ENCODE results near the gene ODF2L.

Gene ODF2L

DNA sequence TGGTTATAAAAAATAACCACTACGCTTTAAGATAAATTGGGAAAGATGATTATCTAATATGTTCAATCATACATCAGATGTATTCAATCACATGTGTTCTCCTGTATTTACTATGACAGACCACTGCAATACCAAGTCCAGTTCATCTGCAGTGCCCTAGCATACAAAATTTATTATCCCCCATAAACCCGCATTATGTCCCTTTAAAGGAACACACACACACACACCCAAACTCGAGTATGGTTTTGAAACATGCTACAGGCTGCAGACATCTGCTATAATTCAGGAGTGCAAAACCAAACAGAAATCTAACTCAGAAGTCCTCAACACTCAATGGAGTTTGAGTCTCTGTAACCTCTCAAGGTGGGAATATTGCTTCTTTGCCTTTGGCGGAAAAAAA lies 14.9 kb downstream of the ODF2L start:
- no peak overlapping the region for H3K14ac ChIP-seq (ENCODE audit: low read length in 2 of 2)
- peak overlapping the region; percentile 83 for H3K9ac ChIP-seq (ENCODE audit: low read length)
- no peak overlapping the region for H2BK5ac ChIP-seq (ENCODE audit: low read depth, low read length, poor library complexity, severe bottlenecking)
- H3K23ac ChIP-seq (ENCODE audit: low read length in 2 of 2) = no peak overlapping the region
- no peaks in the 10 kb centered on the region for H3K4me1 ChIP-seq (ENCODE audit: control insufficient read depth, insufficient read depth, low read depth, low read length)
- no peak overlapping the region for H2BK15ac ChIP-seq (ENCODE audit: low read depth, poor library complexity, severe bottlenecking)
- H3K9me3 ChIP-seq (ENCODE audit: control insufficient read depth, low read length) = no peaks in the 10 kb centered on the region
- DNase-seq = no peak
- no peak overlapping the region for H3K4ac ChIP-seq (ENCODE audit: low read depth in 1 of 2, low read length in 2 of 2)
- no peak overlapping the region for H2AK5ac ChIP-seq (ENCODE audit: low read length, severe bottlenecking)
- WGBS = 71% methylated on average over 3 of the region's 4 CpGs
- H4K91ac ChIP-seq (ENCODE audit: low read length) = no peak overlapping the region
- H2BK120ac ChIP-seq (ENCODE audit: low read depth, low read length) = no peak overlapping the region
- peak overlapping the region in 1 of 2 experiments; percentile 60 for H3K4me3 ChIP-seq (ENCODE audit: insufficient read depth in 1 of 2, low read depth in 1 of 2, low read length in 2 of 2)
- H3K36me3 ChIP-seq (ENCODE audit: control insufficient read depth in 1 of 2, insufficient read depth in 2 of 2, low read depth in 1 of 2, low read length in 2 of 2) = peaks cover 8 to 43% of the 10 kb centered on the region in 2 experiments
- no peaks in the 10 kb centered on the region for H3K27me3 ChIP-seq (ENCODE audit: control insufficient read depth in 1 of 2, insufficient read depth in 1 of 2, low read length in 2 of 2)
- H2BK12ac ChIP-seq (ENCODE audit: low read length in 2 of 2) = no peak overlapping the region
- no peak overlapping the region for H4K8ac ChIP-seq (ENCODE audit: low read length)
- H3K4me2 ChIP-seq (ENCODE audit: low read length, poor library complexity, severe bottlenecking) = no peak overlapping the region
- peaks cover 10% of the 10 kb centered on the region for H3K79me1 ChIP-seq (replicated peaks; ENCODE audit: low read length, poor library complexity, severe bottlenecking)
- no peak overlapping the region for H2AFZ ChIP-seq (ENCODE audit: low read depth, low read length)
- H3K18ac ChIP-seq (ENCODE audit: low read depth in 1 of 2, low read length in 2 of 2) = no peak overlapping the region
- no peak overlapping the region for H3K27ac ChIP-seq (ENCODE audit: low read length, poor library complexity, severe bottlenecking)

DNA sequence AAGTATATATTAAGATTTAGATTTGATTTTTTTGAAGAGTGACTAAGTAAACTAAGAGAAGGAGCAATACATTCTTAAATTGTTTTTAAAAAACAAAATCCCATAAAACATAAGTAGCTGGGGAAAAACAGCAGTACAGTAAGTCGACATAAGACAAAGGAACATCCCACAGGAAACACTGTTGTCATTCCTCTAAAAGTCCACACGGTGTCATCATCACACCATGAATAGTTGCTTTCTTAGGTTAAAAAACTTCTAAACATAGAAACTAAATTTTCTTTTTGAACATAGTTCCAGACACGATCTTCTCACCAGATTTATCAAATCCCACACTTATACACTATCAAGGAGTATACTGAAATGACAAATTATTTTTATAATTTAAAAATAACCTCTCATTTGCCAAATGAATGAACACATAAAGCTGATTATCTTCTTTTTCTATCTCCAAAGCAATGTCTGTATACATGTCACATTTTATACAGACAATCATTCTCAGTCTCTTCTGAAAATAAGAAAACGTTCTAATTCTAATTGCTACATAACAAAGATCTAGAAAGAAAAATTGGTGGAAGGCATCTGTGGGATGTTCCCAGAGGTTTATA lies 15.8 kb downstream of the ODF2L start:
- H3K4ac ChIP-seq (ENCODE audit: low read depth in 1 of 2, low read length in 2 of 2) = no peak overlapping the region
- H3K4me3 ChIP-seq (ENCODE audit: insufficient read depth in 1 of 2, low read depth in 1 of 2, low read length in 2 of 2) = peak overlapping the region in 1 of 2 experiments; percentile 60
- no peak overlapping the region for H2BK120ac ChIP-seq (ENCODE audit: low read depth, low read length)
- no peak overlapping the region for H2BK15ac ChIP-seq (ENCODE audit: low read depth, poor library complexity, severe bottlenecking)
- peak overlapping the region; percentile 83 for H3K9ac ChIP-seq (ENCODE audit: low read length)
- no peak overlapping the region for H2AFZ ChIP-seq (ENCODE audit: low read depth, low read length)
- H3K23ac ChIP-seq (ENCODE audit: low read length in 2 of 2) = no peak overlapping the region
- H2BK5ac ChIP-seq (ENCODE audit: low read depth, low read length, poor library complexity, severe bottlenecking) = no peak overlapping the region
- no peaks in the 10 kb centered on the region for H3K27me3 ChIP-seq (ENCODE audit: control insufficient read depth in 1 of 2, insufficient read depth in 1 of 2, low read length in 2 of 2)
- WGBS = 15% methylated on average over 2 of the region's 4 CpGs
- H3K4me1 ChIP-seq (ENCODE audit: control insufficient read depth, insufficient read depth, low read depth, low read length) = no peaks in the 10 kb centered on the region
- H3K14ac ChIP-seq (ENCODE audit: low read length in 2 of 2) = no peak overlapping the region
- H4K91ac ChIP-seq (ENCODE audit: low read length) = no peak overlapping the region
- H2AK5ac ChIP-seq (ENCODE audit: low read length, severe bottlenecking) = no peak overlapping the region
- peaks cover 10% of the 10 kb centered on the region for H3K79me1 ChIP-seq (replicated peaks; ENCODE audit: low read length, poor library complexity, severe bottlenecking)
- H3K9me3 ChIP-seq (ENCODE audit: control insufficient read depth, low read length) = no peaks in the 10 kb centered on the region
- H2BK12ac ChIP-seq (ENCODE audit: low read length in 2 of 2) = no peak overlapping the region
- H3K36me3 ChIP-seq (ENCODE audit: control insufficient read depth in 1 of 2, insufficient read depth in 2 of 2, low read depth in 1 of 2, low read length in 2 of 2) = peaks cover 8 to 48% of the 10 kb centered on the region in 2 experiments
- no peak overlapping the region for H3K4me2 ChIP-seq (ENCODE audit: low read length, poor library complexity, severe bottlenecking)
- H4K8ac ChIP-seq (ENCODE audit: low read length) = no peak overlapping the region
- peak; percentile 81 for DNase-seq
- no peak overlapping the region for H3K27ac ChIP-seq (ENCODE audit: low read length, poor library complexity, severe bottlenecking)
- H3K18ac ChIP-seq (ENCODE audit: low read depth in 1 of 2, low read length in 2 of 2) = no peak overlapping the region

DNA sequence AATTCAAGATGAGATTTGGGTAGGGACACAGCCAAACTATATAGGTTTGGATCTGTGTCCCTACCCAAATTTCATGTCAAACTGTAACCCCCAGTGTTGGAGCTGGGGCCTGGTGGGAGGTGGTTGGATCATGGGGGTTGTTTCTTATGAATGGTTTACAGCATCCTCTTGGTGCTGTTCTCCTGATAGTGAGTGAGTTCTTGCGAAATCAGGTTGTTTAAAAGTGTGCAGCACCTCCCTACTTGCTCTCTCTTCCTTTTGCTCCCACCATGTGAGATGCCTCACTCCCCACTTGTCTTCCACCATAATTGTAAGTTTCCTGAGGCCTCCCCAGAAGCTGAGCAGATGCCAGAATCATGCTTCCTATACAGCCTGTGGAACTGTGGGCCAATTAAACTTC lies 17.3 kb downstream of the ODF2L start:
- H3K27me3 ChIP-seq (ENCODE audit: control insufficient read depth in 1 of 2, insufficient read depth in 1 of 2, low read length in 2 of 2) = no peaks in the 10 kb centered on the region
- H2BK120ac ChIP-seq (ENCODE audit: low read depth, low read length) = no peak overlapping the region
- H3K27ac ChIP-seq (ENCODE audit: low read length, poor library complexity, severe bottlenecking) = no peak overlapping the region
- no peak overlapping the region for H4K8ac ChIP-seq (ENCODE audit: low read length)
- H2AFZ ChIP-seq (ENCODE audit: low read depth, low read length) = no peak overlapping the region
- peaks cover 10% of the 10 kb centered on the region for H3K79me1 ChIP-seq (replicated peaks; ENCODE audit: low read length, poor library complexity, severe bottlenecking)
- DNase-seq = no peak
- no peak overlapping the region for H3K18ac ChIP-seq (ENCODE audit: low read depth in 1 of 2, low read length in 2 of 2)
- H3K23ac ChIP-seq (ENCODE audit: low read length in 2 of 2) = no peak overlapping the region
- no peak overlapping the region for H3K4ac ChIP-seq (ENCODE audit: low read depth in 1 of 2, low read length in 2 of 2)
- no peaks in the 10 kb centered on the region for H3K9me3 ChIP-seq (ENCODE audit: control insufficient read depth, low read length)
- no peak overlapping the region for H3K9ac ChIP-seq (ENCODE audit: low read length)
- H2BK5ac ChIP-seq (ENCODE audit: low read depth, low read length, poor library complexity, severe bottlenecking) = no peak overlapping the region
- H2AK5ac ChIP-seq (ENCODE audit: low read length, severe bottlenecking) = no peak overlapping the region
- no peak overlapping the region for H2BK12ac ChIP-seq (ENCODE audit: low read length in 2 of 2)
- peaks cover 8 to 60% of the 10 kb centered on the region in 2 experiments for H3K36me3 ChIP-seq (ENCODE audit: control insufficient read depth in 1 of 2, insufficient read depth in 2 of 2, low read depth in 1 of 2, low read length in 2 of 2)
- H3K14ac ChIP-seq (ENCODE audit: low read length in 2 of 2) = no peak overlapping the region
- no peak overlapping the region for H2BK15ac ChIP-seq (ENCODE audit: low read depth, poor library complexity, severe bottlenecking)
- no peaks in the 10 kb centered on the region for H3K4me1 ChIP-seq (ENCODE audit: control insufficient read depth, insufficient read depth, low read depth, low read length)
- no peak overlapping the region for H4K91ac ChIP-seq (ENCODE audit: low read length)
- 100% methylated on average over 1 of the region's 1 CpG for WGBS
- H3K4me2 ChIP-seq (ENCODE audit: low read length, poor library complexity, severe bottlenecking) = no peak overlapping the region
- H3K4me3 ChIP-seq (ENCODE audit: insufficient read depth in 1 of 2, low read depth in 1 of 2, low read length in 2 of 2) = no peak overlapping the region

DNA sequence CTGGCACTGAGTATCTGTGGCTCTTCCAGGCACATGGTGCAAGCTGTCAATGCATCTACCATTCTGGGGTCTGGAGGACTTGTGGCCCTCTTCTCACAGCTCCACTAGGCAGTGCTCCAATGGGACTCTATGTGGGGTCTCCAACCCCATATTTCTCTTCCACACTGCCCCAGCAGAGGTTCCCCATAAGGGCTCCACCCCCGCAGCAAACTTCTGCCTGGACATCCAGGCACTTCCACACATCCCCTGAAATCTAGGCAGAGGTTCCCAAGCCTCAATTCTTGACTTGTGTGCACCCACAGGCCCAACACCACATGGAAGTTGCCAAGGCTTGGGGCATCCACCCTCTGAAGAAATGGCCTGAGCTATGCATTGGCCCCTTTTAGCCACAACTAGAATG lies 18.8 kb downstream of the ODF2L start:
- H2BK15ac ChIP-seq (ENCODE audit: low read depth, poor library complexity, severe bottlenecking) = no peak overlapping the region
- WGBS = 100% methylated on average over 1 of the region's 1 CpG
- no peak overlapping the region for H2AFZ ChIP-seq (ENCODE audit: low read depth, low read length)
- H3K4me1 ChIP-seq (ENCODE audit: control insufficient read depth, insufficient read depth, low read depth, low read length) = no peaks in the 10 kb centered on the region
- H2AK5ac ChIP-seq (ENCODE audit: low read length, severe bottlenecking) = no peak overlapping the region
- no peak overlapping the region for H4K91ac ChIP-seq (ENCODE audit: low read length)
- H3K4me2 ChIP-seq (ENCODE audit: low read length, poor library complexity, severe bottlenecking) = no peak overlapping the region
- H2BK120ac ChIP-seq (ENCODE audit: low read depth, low read length) = no peak overlapping the region
- no peaks in the 10 kb centered on the region for H3K9me3 ChIP-seq (ENCODE audit: control insufficient read depth, low read length)
- H3K4ac ChIP-seq (ENCODE audit: low read depth in 1 of 2, low read length in 2 of 2) = no peak overlapping the region
- H3K14ac ChIP-seq (ENCODE audit: low read length in 2 of 2) = no peak overlapping the region
- peaks cover 12% of the 10 kb centered on the region for H3K79me1 ChIP-seq (replicated peaks; ENCODE audit: low read length, poor library complexity, severe bottlenecking)
- H3K36me3 ChIP-seq (ENCODE audit: control insufficient read depth in 1 of 2, insufficient read depth in 2 of 2, low read depth in 1 of 2, low read length in 2 of 2) = peaks cover 8 to 75% of the 10 kb centered on the region in 2 experiments
- no peak overlapping the region for H3K9ac ChIP-seq (ENCODE audit: low read length)
- H3K27ac ChIP-seq (ENCODE audit: low read length, poor library complexity, severe bottlenecking) = no peak overlapping the region
- H2BK5ac ChIP-seq (ENCODE audit: low read depth, low read length, poor library complexity, severe bottlenecking) = no peak overlapping the region
- no peak overlapping the region for H4K8ac ChIP-seq (ENCODE audit: low read length)
- no peak for DNase-seq
- no peaks in the 10 kb centered on the region for H3K27me3 ChIP-seq (ENCODE audit: control insufficient read depth in 1 of 2, insufficient read depth in 1 of 2, low read length in 2 of 2)
- H3K23ac ChIP-seq (ENCODE audit: low read length in 2 of 2) = no peak overlapping the region
- no peak overlapping the region for H3K4me3 ChIP-seq (ENCODE audit: insufficient read depth in 1 of 2, low read depth in 1 of 2, low read length in 2 of 2)
- no peak overlapping the region for H3K18ac ChIP-seq (ENCODE audit: low read depth in 1 of 2, low read length in 2 of 2)
- H2BK12ac ChIP-seq (ENCODE audit: low read length in 2 of 2) = no peak overlapping the region

All from mesenchymal stem cell (in vitro differentiated cells and primary cell).